Right lobe of liver (tissue), 6 donors: ENCODE measurements around the gene BCL2. TPM values are rescaled to one million over a fixed set of nuclear protein-coding genes. Genes with fewer than 3 reads are reported as not detected.

Experiments used
- ATAC-seq, 4 donors: fragments of 200-7000 bp; cut with Tn5 transposase; one replicate each; pipeline ENCODE4 v1.9.1; 2020; ENCODE audit warnings: mild to moderate bottlenecking in 4 of 4, moderate library complexity in 4 of 4
- DNase-seq, 3 donors: peaks; one replicate each; pipeline ENCODE4 v3.0.0-alpha.2; 2020
- H3K27ac ChIP-seq, 3 donors: fragments of 200-600 bp; one replicate each; pipeline ENCODE4 v1.8.0; 2022
- H3K27me3 ChIP-seq, 2 donors: fragments of 200-600 bp; one replicate each; pipeline ENCODE4 v1.8.0; 2022
- H3K36me3 ChIP-seq, 4 donors: fragments of 200-600 bp; sonication (generic) in 1 of 4; one replicate each; pipeline versions ENCODE4 v1.5.1 to v1.8.0; 2017 to 2022; ENCODE audit warnings: control low read depth in 1 of 4
- H3K4me1 ChIP-seq, 4 donors: fragments of 200-600 bp; sonication (generic) in 1 of 4; one replicate each; pipeline versions ENCODE4 v1.5.1 to v1.8.0; 2017 to 2022; ENCODE audit warnings: control low read depth in 1 of 4
- H3K4me3 ChIP-seq, 3 donors: fragments of 200-600 bp; one replicate each; pipeline ENCODE4 v1.8.0; 2022
- H3K9me3 ChIP-seq, 4 donors: fragments of 200-600 bp; sonication (generic) in 1 of 4; one replicate each; pipeline versions ENCODE4 v1.5.1 to v1.8.0; 2017 to 2022; ENCODE audit warnings: control low read depth in 1 of 4
- CTCF ChIP-seq, 4 donors: fragments of 200-600 bp in 3 of 4; fragments of 450-650 bp in 1 of 4; IDR thresholded peaks; one replicate each; pipeline versions ENCODE4 v1.5.1 to v1.8.0; 2016 to 2022; ENCODE audit warnings: antibody characterized with exemption in 4 of 4, mild to moderate bottlenecking in 2 of 4
- POLR2A ChIP-seq: fragments of 450-650 bp; IDR thresholded peaks from one replicate; pipeline ENCODE4 v1.6.1; 2017; ENCODE audit warnings: antibody characterized with exemption, mild to moderate bottlenecking
- WGBS: methylation state at CpG from one replicate; pipeline ENCODE4 v1.1.6; 2018; ENCODE audit warnings: low coverage, low lambda C conversion rate; ENCODE audit not compliant: insufficient coverage; ENCODE audit errors: missing lambda C conversion rate; 5-methylcytosine and 5-hydroxymethylcytosine counted together
- intact Hi-C, 2 donors: fragments of 100-400 bp; cut with DNase I; formaldehyde crosslinking; loops; one replicate each; pipeline versions ENCODE4 v1.11.2 to v1.14.1; 2022
- total RNA-seq, 6 experiments: library from RNA; depleted of rRNA in 2 of 6; stranded (reverse); fragments of >200 nt in 2 of 6; fragmentation: NEBNext Ultra II Directional in 3 of 6; extraction: Animal tissue kit (Norgen Biotek cat#: 25700) in 3 of 6; gene quantifications; one replicate each; pipeline versions ENCODE4 v1.1.0 to v1.2.4, GENCODE V29; 2016 to 2023
- donor health status: DM: no; HTN: yes; CAD: no.
- donor health status: DM: no; HTN: no; CAD: no.
- donor health status: DM: no; HTN: no; CAD: no.
- donor health status: DM: no; HTN: yes; CAD: no.
- donor health status: DM: no; HTN: yes; CAD: no.

The BCL2 gene
- total RNA-seq, 6 experiments from 2014 or later, result 0.73 to 4.7 (median 2.7) TPM

GRCh38 chr18:63302220-63302619 lies 17.3 kb downstream of the BCL2 start:
- Histone ChIP-seq H3K36me3 (no peaks in the 10 kb centered on the region), H3K9me3 (no peaks in the 10 kb centered on the region), H3K4me3 (no peak overlapping the region), H3K27me3 (no peaks in the 10 kb centered on the region), H3K4me1 (peaks cover 0 to 10% (median 0%) of the 10 kb centered on the region in 4 donors), H3K27ac (peak overlapping the region in 2 of 3 donors; percentile 2 to 67)
- TF ChIP-seq POLR2A (no peak), CTCF (IDR thresholded peaks at IDR 0.05) (no peak)
- intact Hi-C loops, result no loop called here
- 36% methylated on average over 4 of the region's 4 CpGs for WGBS
- no peak for DNase-seq
- ATAC-seq, result peak in 3 of 4 donors; percentile 27 to 45 (median 39)

GRCh38 chr18:63301434-63301833 lies 18.1 kb downstream of the BCL2 start:
- no peak overlapping the region for H3K4me3 ChIP-seq
- no peak for DNase-seq
- peak; percentile 28 to 47 (median 37) for ATAC-seq
- no peaks in the 10 kb centered on the region for H3K36me3 ChIP-seq
- 52% methylated on average over 9 of the region's 9 CpGs for WGBS
- H3K4me1 ChIP-seq, result peaks cover 0 to 10% (median 0%) of the 10 kb centered on the region in 4 donors
- TF ChIP-seq POLR2A (no peak), CTCF (IDR thresholded peaks at IDR 0.05) (no peak)
- no peaks in the 10 kb centered on the region for H3K9me3 ChIP-seq
- intact Hi-C loops, result no loop called here
- no peak overlapping the region for H3K27ac ChIP-seq
- H3K27me3 ChIP-seq, result no peaks in the 10 kb centered on the region

- DNase-seq, result no peak
- TF ChIP-seq CTCF (IDR thresholded peaks at IDR 0.05) (no peak), POLR2A (no peak)
- Histone ChIP-seq H3K36me3 (no peaks in the 10 kb centered on the region), H3K4me3 (no peak overlapping the region), H3K27me3 (no peaks in the 10 kb centered on the region), H3K27ac (no peak overlapping the region), H3K9me3 (no peaks in the 10 kb centered on the region), H3K4me1 (peaks cover 0 to 10% (median 0%) of the 10 kb centered on the region in 4 donors)
- intact Hi-C loops, result no loop called here
- WGBS, result 68% methylated on average over 5 of the region's 5 CpGs
- ATAC-seq, result no peak
Observed at GRCh38 chr18:63299837-63300745, 19.5 kb downstream of the BCL2 start.

GRCh38 chr18:63298400-63299365 lies 20.9 kb downstream of the BCL2 start:
- intact Hi-C loops, result no loop called here
- WGBS, result 47% methylated on average over 8 of the region's 9 CpGs
- ATAC-seq, result peak; percentile 36 to 75 (median 49)

More at GRCh38 chr18:63298400-63299365, 20.9 kb downstream of the BCL2 start:
- H3K36me3 ChIP-seq, result no peaks in the 10 kb centered on the region
- peak overlapping the region in 1 of 3 donors; percentile 3 for H3K27ac ChIP-seq
- H3K4me3 ChIP-seq, result no peak overlapping the region
- TF ChIP-seq POLR2A (no peak), CTCF (IDR thresholded peaks at IDR 0.05) (no peak)
- H3K9me3 ChIP-seq, result no peaks in the 10 kb centered on the region
- no peak for DNase-seq
- peaks cover 0 to 10% (median 0%) of the 10 kb centered on the region in 4 donors for H3K4me1 ChIP-seq
- H3K27me3 ChIP-seq, result no peaks in the 10 kb centered on the region
